HepG2 (cell line): ENCODE data around the gene GLE1. TPM values are rescaled to one million over a fixed set of nuclear protein-coding genes. Genes with fewer than 3 reads are reported as not detected.
A peak's percentile ranks its signal among the peaks of the same experiment; 100 is the strongest.

Source experiments
- ATAC-seq: fragments of 200-7000 bp; cut with Tn5 transposase; 3 replicates; pipeline ENCODE4 v1.9.1; 2020; ENCODE audit warnings: mild to moderate bottlenecking, moderate library complexity
- Bru-seq: library from RNA; stranded (reverse); fragments of 400-500 nt; gene quantifications from one replicate; lab custom pipeline; 2021; lab: Mats Ljungman, UMichigan
- BruChase-seq, 2 experiments: library from RNA; stranded (reverse); fragments of 400-500 nt; gene quantifications; one replicate each; lab custom pipeline; 2021; lab: Mats Ljungman, UMichigan
- BruUV-seq: library from RNA; stranded (reverse); fragments of 400-500 nt; replicated peaks from 2 replicates; lab custom pipeline; 2021; lab: Mats Ljungman, UMichigan
- CTCF ChIA-PET: fragments of 300-600 bp; formaldehyde crosslinking; extraction: SDS; loops from one replicate; lab custom pipeline; 2021; ENCODE audit warnings: low total read pairs, inconsistent platforms, low intra/inter-chr PET ratio; lab: Yijun Ruan, JAX
- POLR2A ChIA-PET: fragments of 350-600 bp; sonication (Branson Sonifier 250); formaldehyde crosslinking; loops from one replicate; lab custom pipeline; 2020; ENCODE audit warnings: antibody characterized with exemption, inconsistent platforms; lab: Yijun Ruan, JAX
- DNase-seq: peaks from one replicate; pipeline ENCODE4 v3.0.0-alpha.2; 2015; ENCODE audit warnings: low spot score
- FAIRE-seq: peaks from 3 replicates; lab custom pipeline; 2011; peaks lifted over from hg19 to GRCh38; lab: Jason Lieb, UNC
- H2AFZ ChIP-seq: one replicate; pipeline ENCODE4 v1.6.1; 2011; ENCODE audit warnings: low read length, inconsistent platforms
- H3K27ac ChIP-seq: fragments of 300-600 bp; 3 replicates; pipeline ENCODE4 v1.8.0; 2011; ENCODE audit warnings: mixed run types, mild to moderate bottlenecking, mixed read lengths, low read length, inconsistent platforms; ENCODE audit not compliant: insufficient read depth; ENCODE audit errors: extremely low read length
- H3K27me3 ChIP-seq, 2 experiments: fragments of 200-600 bp in 1 of 2; 2 replicates in 1 of 2; 3 replicates in 1 of 2; pipeline versions ENCODE4 v1.6.0 to v1.8.0; 2011; ENCODE audit warnings: low read length in 2 of 2, mild to moderate bottlenecking in 2 of 2, moderate library complexity in 2 of 2, inconsistent platforms in 1 of 2; ENCODE audit not compliant: insufficient read depth in 2 of 2, control insufficient read depth in 1 of 2
- H3K36me3 ChIP-seq, 2 experiments: fragments of 200-600 bp in 1 of 2; replicated peaks in 1 of 2; 2 replicates in 1 of 2; 3 replicates in 1 of 2; pipeline versions ENCODE4 v1.5.1 to v1.8.0; 2011; ENCODE audit warnings: low read length in 2 of 2, inconsistent platforms in 1 of 2; ENCODE audit not compliant: insufficient read depth in 2 of 2, control insufficient read depth in 1 of 2
- H3K4me1 ChIP-seq: 2 replicates; pipeline ENCODE4 v1.5.1; 2012; ENCODE audit warnings: low read length, inconsistent platforms; ENCODE audit not compliant: insufficient read depth
- H3K4me2 ChIP-seq: 2 replicates; pipeline ENCODE4 v1.6.0; 2011; ENCODE audit warnings: low read depth, low read length, inconsistent platforms
- H3K4me3 ChIP-seq, 3 experiments: fragments of 200-600 bp in 1 of 3; sonication (generic), shearing (Covaris generic) in 1 of 3; replicated peaks in 1 of 3; 2 replicates each; pipeline ENCODE4 v1.5.1; 2011 to 2016; ENCODE audit warnings: low read length in 3 of 3, inconsistent platforms in 2 of 3, low read depth in 2 of 3, mild to moderate bottlenecking in 2 of 3, control low read depth in 1 of 3, mixed read lengths in 1 of 3; ENCODE audit not compliant: insufficient read depth in 1 of 3
- H3K79me2 ChIP-seq: one replicate; pipeline ENCODE4 v1.6.1; 2011; ENCODE audit warnings: low read length, inconsistent platforms; ENCODE audit not compliant: insufficient read depth
- H3K9ac ChIP-seq: 2 replicates; pipeline ENCODE4 v1.6.0; 2011; ENCODE audit warnings: mild to moderate bottlenecking, low read depth, low read length, inconsistent platforms; ENCODE audit not compliant: insufficient read depth
- H3K9me3 ChIP-seq: 2 replicates; pipeline ENCODE4 v1.5.1; 2012; ENCODE audit warnings: mild to moderate bottlenecking, low read length
- H4K20me1 ChIP-seq: 2 replicates; pipeline ENCODE4 v1.6.0; 2011; ENCODE audit warnings: inconsistent platforms, mild to moderate bottlenecking, low read length, moderate library complexity; ENCODE audit not compliant: insufficient read depth
- GTF3A ChIP-seq: sonication (generic); formaldehyde crosslinking; conservative IDR thresholded peaks from 2 replicates; pipeline ENCODE4 v1.4.0; 2020; ENCODE audit warnings: mild to moderate bottlenecking, missing genetic modification reagents
- HES4 ChIP-seq: sonication (generic); formaldehyde crosslinking; IDR thresholded peaks from 2 replicates; pipeline ENCODE4 v1.9.0; 2021; ENCODE audit warnings: mild to moderate bottlenecking, missing genetic modification reagents, borderline replicate concordance
- HNRNPK ChIP-seq: fragments of 200-400 bp; formaldehyde crosslinking; IDR thresholded peaks from 2 replicates; pipeline ENCODE4 v1.6.1; 2018; ENCODE audit warnings: low read length, low read depth, moderate library complexity, mild to moderate bottlenecking; ENCODE audit not compliant: poor library complexity, severe bottlenecking
- KLF16 ChIP-seq, 2 experiments: sonication (generic) in 1 of 2; formaldehyde crosslinking in 1 of 2; IDR thresholded peaks; 2 replicates each; pipeline versions ENCODE4 v1.6.1 to v1.8.0; 2016 to 2023; ENCODE audit warnings: missing genetic modification reagents in 2 of 2, missing compliant biosample characterization in 1 of 2
- KMT2A ChIP-seq: sonication (generic); formaldehyde crosslinking; IDR thresholded peaks from 2 replicates; pipeline ENCODE4 v1.4.0; 2020; ENCODE audit warnings: missing genetic modification reagents
- ZNF205 ChIP-seq: IDR thresholded peaks from 2 replicates; pipeline ENCODE4 v1.6.1; 2018; ENCODE audit warnings: missing biosample characterization, missing genetic modification reagents
- ZNF24 ChIP-seq: fragments of 450-650 bp; IDR thresholded peaks from 2 replicates; pipeline ENCODE4 v1.6.1; 2017; ENCODE audit warnings: antibody characterized with exemption, mild to moderate bottlenecking
- ZNF337 ChIP-seq: sonication (generic); formaldehyde crosslinking; IDR thresholded peaks from 2 replicates; pipeline ENCODE4 v1.5.1; 2020; ENCODE audit warnings: missing genetic modification reagents, low read depth, mild to moderate bottlenecking, borderline replicate concordance
- WGBS: methylation state at CpG from one replicate; pipeline ENCODE4 v1.1.6; 2017; ENCODE audit warnings: low lambda C conversion rate; 5-methylcytosine and 5-hydroxymethylcytosine counted together
- in situ Hi-C: cut with HindIII; loops from 2 replicates; pipeline ENCODE4 v1.10.0; 2017; ENCODE audit warnings: low pct_unique_long_range_greater_than_20kb; ENCODE audit not compliant: extremely low pct_ligation_motif_present
- intact Hi-C: fragments of 100-400 bp; cut with micrococcal nuclease; formaldehyde crosslinking; loops from one replicate; pipeline ENCODE4 v1.10.0; 2022; ENCODE audit not compliant: unreplicated experiment
- long read RNA-seq, 2 experiments: library from RNA in 1 of 2; library from polyadenylated mRNA in 1 of 2; stranded (forward) in 1 of 2; unstranded in 1 of 2; transcript quantifications; one replicate each; pipeline ENCODE4 v2.0.0, GENCODE V29; 2019 to 2022
- polyA minus RNA-seq, 3 experiments: library from RNA; depleted of rRNA, polyadenylated mRNA; stranded (reverse); fragments of >200 nt; gene quantifications; 2 replicates each; pipeline ENCODE4 v1.2.3, GENCODE V29; 2011; ENCODE audit warnings: low replicate concordance in 1 of 3
- polyA plus RNA-seq, 8 experiments: library from polyadenylated mRNA; depleted of rRNA in 3 of 8; stranded (reverse) in 7 of 8; unstranded in 1 of 8; fragments of >200 nt; fragmentation: Illumina TruSeq in 4 of 8; extraction: Trizol in 4 of 8; gene quantifications; 2 replicates each; pipeline versions ENCODE4 v1.2.1 to v1.2.3, GENCODE V29; 2011 to 2016; ENCODE audit warnings: low read depth in 4 of 8, missing spikeins in 1 of 8, mixed read lengths in 1 of 8; ENCODE audit not compliant: insufficient read depth in 1 of 8
- total RNA-seq, 5 experiments: library from RNA; depleted of rRNA; stranded (reverse); fragments of >200 nt; fragmentation: Illumina TruSeq; extraction: Trizol; gene quantifications; 2 replicates each; pipeline ENCODE4 v1.2.3, GENCODE V29; 2016; ENCODE audit warnings: low read depth in 1 of 5
- TF ChIP-seq, protein P1 (sequence below): IDR thresholded peaks from 2 replicates; pipeline ENCODE4 v1.6.1; 2016; ENCODE audit warnings: missing compliant biosample characterization, missing genetic modification reagents, borderline replicate concordance
- TF ChIP-seq, protein P2 (sequence below): sonication (generic); formaldehyde crosslinking; IDR thresholded peaks from 2 replicates; pipeline ENCODE4 v1.5.1; 2020; ENCODE audit warnings: mild to moderate bottlenecking, missing genetic modification reagents, borderline replicate concordance

The GLE1 gene, protein sequence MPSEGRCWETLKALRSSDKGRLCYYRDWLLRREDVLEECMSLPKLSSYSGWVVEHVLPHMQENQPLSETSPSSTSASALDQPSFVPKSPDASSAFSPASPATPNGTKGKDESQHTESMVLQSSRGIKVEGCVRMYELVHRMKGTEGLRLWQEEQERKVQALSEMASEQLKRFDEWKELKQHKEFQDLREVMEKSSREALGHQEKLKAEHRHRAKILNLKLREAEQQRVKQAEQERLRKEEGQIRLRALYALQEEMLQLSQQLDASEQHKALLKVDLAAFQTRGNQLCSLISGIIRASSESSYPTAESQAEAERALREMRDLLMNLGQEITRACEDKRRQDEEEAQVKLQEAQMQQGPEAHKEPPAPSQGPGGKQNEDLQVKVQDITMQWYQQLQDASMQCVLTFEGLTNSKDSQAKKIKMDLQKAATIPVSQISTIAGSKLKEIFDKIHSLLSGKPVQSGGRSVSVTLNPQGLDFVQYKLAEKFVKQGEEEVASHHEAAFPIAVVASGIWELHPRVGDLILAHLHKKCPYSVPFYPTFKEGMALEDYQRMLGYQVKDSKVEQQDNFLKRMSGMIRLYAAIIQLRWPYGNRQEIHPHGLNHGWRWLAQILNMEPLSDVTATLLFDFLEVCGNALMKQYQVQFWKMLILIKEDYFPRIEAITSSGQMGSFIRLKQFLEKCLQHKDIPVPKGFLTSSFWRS
- total RNA-seq (2016; rRNA removed; fragmentation: Illumina TruSeq; extraction: Trizol) (28.8 and 41.1 TPM in 2 replicates), polyA plus RNA-seq (2011; rRNA removed) (10.6 and 14.7 TPM in 2 replicates), polyA minus RNA-seq (2011; rRNA and poly(A)+ RNA removed; ENCODE audit: low replicate concordance) (26.2 and 106 TPM in 2 replicates), Bru-seq, nascent RNA (percentile 51 among the genes with signal in this experiment), BruChase-seq, experiment 1, labeled RNA remaining after a 6-hour chase (percentile 69 among the genes with signal in this experiment), BruChase-seq, experiment 2, labeled RNA remaining after a 2-hour chase (percentile 58 among the genes with signal in this experiment)
- total RNA-seq (2016; cell fraction: cytosol; rRNA removed; fragmentation: Illumina TruSeq; extraction: Trizol; ENCODE audit: low read depth) = 7.4 and 7.9 TPM in 2 replicates
- total RNA-seq (2016; cell fraction: insoluble cytoplasmic fraction; rRNA removed; fragmentation: Illumina TruSeq; extraction: Trizol) = 29.6 and 39.3 TPM in 2 replicates
- 17.1 and 18.6 TPM in 2 replicates for total RNA-seq (2016; cell fraction: membrane; rRNA removed; fragmentation: Illumina TruSeq; extraction: Trizol)
- 14.9 and 16.3 TPM in 2 replicates for total RNA-seq (2016; cell fraction: nucleus; rRNA removed; fragmentation: Illumina TruSeq; extraction: Trizol)
- 10.5 TPM in 2 replicates for polyA plus RNA-seq (2011; cell fraction: cytosol; rRNA removed)
- 7.6 and 8.6 TPM in 2 replicates for polyA plus RNA-seq (2011; cell fraction: nucleus; rRNA removed)
- 9.6 and 10.9 TPM in 2 replicates for polyA plus RNA-seq (2012)
- polyA plus RNA-seq (2016; cell fraction: cytosol; fragmentation: Illumina TruSeq; extraction: Trizol; ENCODE audit: low read depth) = 3.1 and 3.9 TPM in 2 replicates
- polyA plus RNA-seq (2016; cell fraction: insoluble cytoplasmic fraction; fragmentation: Illumina TruSeq; extraction: Trizol; ENCODE audit: low read depth) = 33.8 and 35.3 TPM in 2 replicates
- polyA plus RNA-seq (2016; cell fraction: membrane; fragmentation: Illumina TruSeq; extraction: Trizol; ENCODE audit: low read depth) = 10.7 and 11.7 TPM in 2 replicates
- polyA plus RNA-seq (2016; cell fraction: nucleus; fragmentation: Illumina TruSeq; extraction: Trizol; ENCODE audit: insufficient read depth, low read depth) = 21.8 and 23.3 TPM in 2 replicates
- 14.9 and 17.1 TPM in 2 replicates for polyA minus RNA-seq (2011; cell fraction: cytosol; rRNA and poly(A)+ RNA removed)
- 5.7 and 7.5 TPM in 2 replicates for polyA minus RNA-seq (2011; cell fraction: nucleus; rRNA and poly(A)+ RNA removed)
- long read RNA-seq, experiment 1, transcript GLE1-201 (16 exons, 3,321 nt) = major isoform, 6 of 15 reads
- long read RNA-seq, experiment 1, partial matches to known transcripts = 3 of 15 reads
- long read RNA-seq, experiment 1, other reads (novel, unspliced or antisense) = 5 of 15 reads
- long read RNA-seq, experiment 2, transcript GLE1-201 (16 exons, 3,321 nt) = major isoform, 7 of 48 reads
- long read RNA-seq, experiment 2, partial matches to known transcripts = 26 of 48 reads
- long read RNA-seq, experiment 2, other reads (novel, unspliced or antisense) = 15 of 48 reads

DNA sequence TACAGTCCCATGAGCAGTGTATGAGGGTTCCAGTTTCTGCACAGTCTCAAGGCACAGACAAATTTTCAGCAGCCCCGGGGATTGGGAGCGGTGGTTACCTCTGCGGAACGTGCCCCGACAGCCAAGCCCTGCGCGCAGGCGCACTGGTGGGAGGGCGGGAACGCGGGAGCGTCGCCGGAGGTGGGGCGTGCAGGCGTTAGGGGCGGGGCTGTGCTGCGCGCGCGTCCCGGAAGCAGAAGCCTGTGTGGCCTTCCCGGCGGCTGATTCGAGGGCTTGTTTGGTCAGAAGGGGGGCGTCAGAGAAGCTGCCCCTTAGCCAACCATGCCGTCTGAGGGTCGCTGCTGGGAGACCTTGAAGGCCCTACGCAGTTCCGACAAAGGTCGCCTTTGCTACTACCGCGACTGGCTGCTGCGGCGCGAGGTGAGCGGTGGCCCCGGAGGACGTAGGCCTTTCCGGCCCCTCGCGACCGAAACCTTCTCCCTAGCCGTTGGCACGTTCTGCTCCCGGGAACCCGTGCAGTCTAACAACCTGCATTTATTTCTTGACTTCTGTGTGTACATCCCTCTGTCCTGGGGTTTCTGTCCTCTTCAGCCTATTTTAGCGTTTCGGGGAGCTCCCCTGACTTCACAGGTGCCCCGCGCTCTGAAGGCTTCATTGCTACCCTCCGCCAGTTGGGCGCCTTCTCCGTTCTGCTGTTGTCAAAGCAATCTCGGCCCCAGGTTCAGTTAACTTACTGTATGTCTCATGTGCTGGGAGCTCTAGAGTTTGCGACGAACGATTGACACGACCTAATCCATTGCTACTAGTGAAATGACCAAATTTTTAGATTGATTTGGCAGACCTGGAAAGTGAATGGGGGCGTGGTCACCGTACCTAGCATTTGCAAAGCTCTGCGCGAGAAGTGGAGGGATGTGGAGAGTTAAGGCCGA is at the start of gene GLE1:
TSS of gene GLE1 (plus strand) at position 235 of the 929 bp plus-strand sequence. CDS start at position 322, 87 bp downstream.
- Histone ChIP-seq H3K79me2 (peaks cover 19% of the 10 kb centered on the region), H3K36me3 (peaks cover 1 to 12% of the 10 kb centered on the region in 2 experiments; a peak in 4 of 5 replicates), H3K9ac (peak within 1 kb of the TSS; percentile 87), H3K4me1 (peaks cover 21% of the 10 kb centered on the region), H3K9me3 (no peaks in the 10 kb centered on the region), H3K4me2 (peak within 1 kb of the TSS; percentile 88), H3K27me3 (no peaks in the 10 kb centered on the region; a peak in 1 of 5 replicates), H3K27ac (peak within 1 kb of the TSS; percentile 79), H3K4me3 (peak within 1 kb of the TSS; percentile 82 to 96 (median 90)), H2AFZ (peak within 1 kb of the TSS; percentile 84), H4K20me1 (no peaks in the 10 kb centered on the region)
- POLR2A ChIA-PET = interaction anchor here (1.0 to 2.0 kb wide), 6 partner anchors 9 to 229 kb away, joined by 3 to 13 read pairs (median 4); partner anchors contain the start of genes GOLGA2, ODF2, SPTAN1 and SWI5
- ATAC-seq = peak; percentile 98
- DNase-seq = peak; percentile 82
- intact Hi-C loops (loop anchor here (5.0 kb wide), 1 partner anchor 48 kb away; the partner anchor contains the start of gene SPTAN1), in situ Hi-C loops (no loop called here)
- FAIRE-seq = no peak
- CTCF ChIA-PET = no interaction called here
- TSS peak; percentile 67 for BruUV-seq
- under 1% methylated on average over 23 of the region's 64 CpGs for WGBS
- TF ChIP-seq KLF16 (CRISPR knock-in tag; IDR thresholded peaks at IDR 0.05) (peak in 1 of 2 experiments; percentile 95; a peak in 2 of 4 replicates), KMT2A (CRISPR knock-in tag) (peak; percentile 84), HES4 (peak; percentile 72; the same call in 1 of the 2 replicates), GTF3A (no peak), ZNF205 (CRISPR knock-in tag) (no peak; the same call in 1 of the 2 replicates), ZNF337 (CRISPR knock-in tag) (no peak; the same call in 1 of the 2 replicates), ZNF24 (no peak), HNRNPK (no peak)
- TF ChIP-seq, protein P1, sequence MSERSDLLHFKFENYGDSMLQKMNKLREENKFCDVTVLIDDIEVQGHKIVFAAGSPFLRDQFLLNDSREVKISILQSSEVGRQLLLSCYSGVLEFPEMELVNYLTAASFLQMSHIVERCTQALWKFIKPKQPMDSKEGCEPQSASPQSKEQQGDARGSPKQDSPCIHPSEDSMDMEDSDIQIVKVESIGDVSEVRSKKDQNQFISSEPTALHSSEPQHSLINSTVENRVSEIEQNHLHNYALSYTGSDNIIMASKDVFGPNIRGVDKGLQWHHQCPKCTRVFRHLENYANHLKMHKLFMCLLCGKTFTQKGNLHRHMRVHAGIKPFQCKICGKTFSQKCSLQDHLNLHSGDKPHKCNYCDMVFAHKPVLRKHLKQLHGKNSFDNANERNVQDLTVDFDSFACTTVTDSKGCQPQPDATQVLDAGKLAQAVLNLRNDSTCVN = peak; percentile 75; the same call in 1 of the 2 replicates
- TF ChIP-seq, protein P2, sequence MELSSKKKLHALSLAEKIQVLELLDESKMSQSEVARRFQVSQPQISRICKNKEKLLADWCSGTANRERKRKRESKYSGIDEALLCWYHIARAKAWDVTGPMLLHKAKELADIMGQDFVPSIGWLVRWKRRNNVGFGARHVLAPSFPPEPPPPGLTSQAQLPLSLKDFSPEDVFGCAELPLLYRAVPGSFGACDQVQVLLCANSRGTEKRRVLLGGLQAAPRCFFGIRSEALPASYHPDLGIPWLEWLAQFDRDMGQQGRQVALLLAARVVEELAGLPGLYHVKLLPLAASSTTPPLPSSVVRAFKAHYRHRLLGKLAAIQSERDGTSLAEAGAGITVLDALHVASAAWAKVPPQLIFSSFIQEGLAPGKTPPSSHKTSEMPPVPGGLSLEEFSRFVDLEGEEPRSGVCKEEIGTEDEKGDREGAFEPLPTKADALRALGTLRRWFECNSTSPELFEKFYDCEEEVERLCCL (CRISPR knock-in tag) = 0 out of 2 replicates have a peak, but pooled peaks have one; percentile 6
